GM12874 (cell line): ENCODE data around the gene MAP4K3.

Source experiments
- CTCF ChIP-seq: IDR thresholded peaks from 2 replicates; pipeline ENCODE4 v1.5.1; 2011; ENCODE audit warnings: low read depth, mild to moderate bottlenecking, control low read depth, low read length, moderate library complexity; ENCODE audit not compliant: insufficient read depth

The MAP4K3 gene

GRCh38 chr2:39431592-39432316 lies 5.3 kb downstream of the MAP4K3 start:
- TF ChIP-seq CTCF: no peak

- TF ChIP-seq CTCF: no peak
These were observed 7.3 kb downstream of the MAP4K3 start for GRCh38 chr2:39429746-39430145.

GRCh38 chr2:39424951-39425350 lies 12.1 kb downstream of the MAP4K3 start:
- TF ChIP-seq CTCF: no peak

GRCh38 chr2:39422700-39423099 lies 14.4 kb downstream of the MAP4K3 start:
- TF ChIP-seq CTCF: no peak

GRCh38 chr2:39421354-39421753 lies 15.7 kb downstream of the MAP4K3 start:
- TF ChIP-seq CTCF: no peak

GRCh38 chr2:39419282-39420223 lies 17.5 kb downstream of the MAP4K3 start:
- TF ChIP-seq CTCF: no peak

- TF ChIP-seq CTCF: no peak
These were observed 18.6 kb downstream of the MAP4K3 start for GRCh38 chr2:39418491-39418890.
